Sigmoid colon (tissue), 4 donors: ENCODE measurements around the gene SLC50A1.

Experiments used
- CTCF ChIP-seq, 4 experiments: fragments of 450-650 bp in 3 of 4; fragments of 200-600 bp in 1 of 4; IDR thresholded peaks; one replicate each; pipeline ENCODE4 v1.5.1; 2016 to 2019; ENCODE audit warnings: antibody characterized with exemption in 4 of 4, mild to moderate bottlenecking in 3 of 4, moderate library complexity in 2 of 4
- EP300 ChIP-seq, 4 donors: sonication (generic); formaldehyde crosslinking; IDR thresholded peaks; one replicate each; pipeline ENCODE4 v1.6.1; 2017; ENCODE audit warnings: antibody characterized with exemption in 4 of 4
- POLR2A ChIP-seq, 2 donors: fragments of 450-650 bp; IDR thresholded peaks; one replicate each; pipeline ENCODE4 v1.6.1; 2016; ENCODE audit warnings: antibody characterized with exemption in 2 of 2, mild to moderate bottlenecking in 2 of 2, moderate library complexity in 2 of 2
- POLR2AphosphoS5 ChIP-seq, 4 donors: sonication (generic); formaldehyde crosslinking; IDR thresholded peaks; one replicate each; pipeline ENCODE4 v1.6.1; 2017; ENCODE audit warnings: antibody characterized with exemption in 4 of 4

- no peak for TF ChIP-seq CTCF (IDR thresholded peaks at IDR 0.05)
- TF ChIP-seq POLR2A (IDR thresholded peaks at IDR 0.05), result peak; percentile 58 to 77
- peak; percentile 84 to 94 (median 92) for TF ChIP-seq POLR2AphosphoS5 (IDR thresholded peaks at IDR 0.05)
- TF ChIP-seq EP300 (IDR thresholded peaks at IDR 0.05), result no peak
Measured at GRCh38 chr1:155139895-155140629, 4.4 kb downstream of the SLC50A1 start, which contains the start of gene DPM3.
